Neural crest cell (in vitro differentiated cells): ENCODE data around the gene STIP1. TPM values are rescaled to one million over a fixed set of nuclear protein-coding genes. Genes with fewer than 3 reads are reported as not detected.

Experiments
- DNase-seq: peaks from one replicate; pipeline ENCODE4 v3.0.0; 2021; ENCODE audit warnings: low read depth, mixed read lengths, low spot score
- H3K27ac Mint-ChIP-seq: one replicate; pipeline ENCODE4 v1.8.0; 2021; ENCODE audit warnings: mild to moderate bottlenecking, mixed read lengths; ENCODE audit not compliant: unreplicated experiment
- H3K27me3 Mint-ChIP-seq: 2 replicates; pipeline ENCODE4 v1.8.0; 2021; ENCODE audit warnings: low read depth, mild to moderate bottlenecking, mixed read lengths
- H3K36me3 Mint-ChIP-seq: 2 replicates; pipeline ENCODE4 v1.8.0; 2021; ENCODE audit warnings: low read depth, mild to moderate bottlenecking, mixed read lengths
- H3K4me1 Mint-ChIP-seq: 2 replicates; pipeline ENCODE4 v1.8.0; 2021; ENCODE audit warnings: mixed read lengths
- H3K4me3 Mint-ChIP-seq: one replicate; pipeline ENCODE4 v1.8.0; 2021; ENCODE audit warnings: mild to moderate bottlenecking, mixed read lengths
- H3K9me3 Mint-ChIP-seq: 2 replicates; pipeline ENCODE4 v1.8.0; 2021; ENCODE audit warnings: mixed read lengths
- CTCF ChIP-seq: fragments of 200-600 bp; sonication (generic); conservative IDR thresholded peaks from 2 replicates; pipeline ENCODE4 v1.5.0; 2021; ENCODE audit warnings: antibody characterized with exemption, mild to moderate bottlenecking
- total RNA-seq: library from RNA; stranded (reverse); gene quantifications from 2 replicates; pipeline ENCODE4 v1.2.1, GENCODE V29; 2021

STIP1 gene
- total RNA-seq, 1 donor from 2014 or later, result 296 TPM

- no peaks in the 10 kb centered on the region for H3K27me3 Mint-ChIP-seq
- no peak overlapping the region for H3K4me3 Mint-ChIP-seq
- H3K4me1 Mint-ChIP-seq, result peaks cover 17% of the 10 kb centered on the region
- DNase-seq, result no peak
- H3K36me3 Mint-ChIP-seq, result no peaks in the 10 kb centered on the region
- TF ChIP-seq CTCF, result no peak
- H3K9me3 Mint-ChIP-seq, result no peaks in the 10 kb centered on the region
- no peak overlapping the region for H3K27ac Mint-ChIP-seq
Observed at GRCh38 chr11:64222651-64223000, 36.7 kb downstream of the STIP1 start.

GRCh38 chr11:64223001-64223651 is 37.2 kb downstream of the STIP1 start:
- no peak for DNase-seq
- no peaks in the 10 kb centered on the region for H3K36me3 Mint-ChIP-seq
- no peaks in the 10 kb centered on the region for H3K27me3 Mint-ChIP-seq
- peaks cover 17% of the 10 kb centered on the region for H3K4me1 Mint-ChIP-seq
- H3K9me3 Mint-ChIP-seq, result no peaks in the 10 kb centered on the region
- no peak overlapping the region for H3K27ac Mint-ChIP-seq
- H3K4me3 Mint-ChIP-seq, result no peak overlapping the region
- no peak for TF ChIP-seq CTCF

GRCh38 chr11:64224151-64224890 is 38.4 kb downstream of the STIP1 start:
- Mint-ChIP-seq H3K27me3 (no peaks in the 10 kb centered on the region), H3K4me3 (peak overlapping the region; percentile 91), H3K9me3 (no peaks in the 10 kb centered on the region), H3K4me1 (peaks cover 18% of the 10 kb centered on the region), H3K36me3 (no peaks in the 10 kb centered on the region), H3K27ac (peak overlapping the region; percentile 71)
- no peak for DNase-seq
- no peak for TF ChIP-seq CTCF

- peak overlapping the region; percentile 91 for H3K4me3 Mint-ChIP-seq
- no peak overlapping the region for H3K27ac Mint-ChIP-seq
- no peaks in the 10 kb centered on the region for H3K36me3 Mint-ChIP-seq
- TF ChIP-seq CTCF, result no peak
- H3K9me3 Mint-ChIP-seq, result no peaks in the 10 kb centered on the region
- DNase-seq, result no peak
- H3K27me3 Mint-ChIP-seq, result no peaks in the 10 kb centered on the region
- H3K4me1 Mint-ChIP-seq, result peaks cover 25% of the 10 kb centered on the region
Observed at GRCh38 chr11:64224891-64225607, 39.1 kb downstream of the STIP1 start.

- H3K4me3 Mint-ChIP-seq, result peak within 1 kb of the TSS; percentile 91
- TF ChIP-seq CTCF, result peak; percentile 47
- peak; percentile 91 for DNase-seq
- no peaks in the 10 kb centered on the region for H3K9me3 Mint-ChIP-seq
- H3K27ac Mint-ChIP-seq, result peak within 1 kb of the TSS; percentile 50
- H3K27me3 Mint-ChIP-seq, result no peaks in the 10 kb centered on the region
- H3K4me1 Mint-ChIP-seq, result peaks cover 30% of the 10 kb centered on the region
- H3K36me3 Mint-ChIP-seq, result no peaks in the 10 kb centered on the region
Observed at GRCh38 chr11:64225608-64226506, 39.9 kb downstream of the STIP1 start, which contains the start of the genes NUDT22 and TRPT1. TSS of gene NUDT22 (plus strand) at chr11:64226274. CDS start at chr11:64226653, 379 bp downstream. TSS of gene TRPT1 (minus strand) at chr11:64226186. CDS start at chr11:64225860, 326 bp downstream.
